A549 (cell line): ENCODE results near the gene ZP1. TPM values are rescaled to one million over a fixed set of nuclear protein-coding genes. Genes with fewer than 3 reads are reported as not detected.
A peak's percentile ranks its signal among the peaks of the same experiment; 100 is the strongest.

Source experiments
- ATAC-seq, 2 experiments: fragments of 200-7000 bp in 1 of 2; fragments of >200 bp in 1 of 2; cut with Nextera tagmentation in 1 of 2; cut with Tn5 transposase in 1 of 2; 3 replicates each; pipeline versions ENCODE4 v1.8.0 to v1.9.1; 2018 to 2020; ENCODE audit warnings: mild to moderate bottlenecking in 1 of 2, moderate library complexity in 1 of 2
- CTCF ChIA-PET: fragments of 300-600 bp; sonication (Branson Sonifier 250); formaldehyde crosslinking; extraction: SDS; loops from one replicate; lab custom pipeline; 2021; ENCODE audit warnings: antibody characterized with exemption, inconsistent platforms; lab: Yijun Ruan, JAX
- POLR2A ChIA-PET: fragments of 350-600 bp; formaldehyde crosslinking; extraction: SDS; loops from one replicate; lab custom pipeline; 2021; ENCODE audit warnings: antibody characterized with exemption, inconsistent platforms; lab: Yijun Ruan, JAX
- DNase-seq, 2 experiments: peaks; one replicate each; pipeline versions ENCODE4 v3.0.0 to v3.0.0-alpha.2; 2011 to 2016; ENCODE audit warnings: low read depth in 1 of 2, low spot score in 1 of 2
- FAIRE-seq: peaks from 2 replicates; lab custom pipeline; 2011; peaks lifted over from hg19 to GRCh38; lab: Jason Lieb, UNC
- H3K27ac ChIP-seq, 2 experiments: fragments of >200 bp; sonication (Bioruptor Twin); formaldehyde crosslinking; 3 replicates each; pipeline ENCODE4 v1.5.1; 2016 to 2017
- H3K4me1 ChIP-seq: fragments of >200 bp; sonication (Bioruptor Twin); formaldehyde crosslinking; 3 replicates; pipeline ENCODE4 v1.6.1; 2016
- H3K4me2 ChIP-seq: fragments of >200 bp; sonication (Bioruptor Twin); formaldehyde crosslinking; 3 replicates; pipeline ENCODE4 v1.6.1; 2016
- H3K4me3 ChIP-seq: fragments of >200 bp; sonication (Bioruptor Twin); formaldehyde crosslinking; 3 replicates; pipeline ENCODE4 v1.5.1; 2016
- H3K9me3 ChIP-seq: fragments of >200 bp; sonication (Bioruptor Twin); formaldehyde crosslinking; 3 replicates; pipeline ENCODE4 v1.6.1; 2016
- CBX2 ChIP-seq: fragments of 200-600 bp; sonication (generic); IDR thresholded peaks from 2 replicates; pipeline ENCODE4 v1.6.1; 2016; ENCODE audit warnings: low read depth, mild to moderate bottlenecking, borderline replicate concordance
- CBX8 ChIP-seq: fragments of 200-600 bp; sonication (generic); IDR thresholded peaks from 2 replicates; pipeline ENCODE4 v1.6.1; 2016
- EHMT2 ChIP-seq: fragments of 200-600 bp; sonication (generic); IDR thresholded peaks from 2 replicates; pipeline ENCODE4 v1.6.1; 2016; ENCODE audit warnings: antibody characterized with exemption, low read depth, mild to moderate bottlenecking, moderate library complexity
- HOXA7 ChIP-seq: fragments of 250-450 bp; sonication (Bioruptor Pico); IDR thresholded peaks from 2 replicates; pipeline ENCODE4 v1.5.0; 2020; ENCODE audit warnings: mild to moderate bottlenecking, moderate library complexity
- NFE2L2 ChIP-seq: fragments of 150-350 bp; conservative IDR thresholded peaks from 2 replicates; pipeline ENCODE4 v1.6.1; 2014; ENCODE audit warnings: low read length
- POLR2A ChIP-seq: IDR thresholded peaks from 2 replicates; pipeline ENCODE4 v1.6.1; 2012; ENCODE audit warnings: mild to moderate bottlenecking, low read length
- RAD21 ChIP-seq, 2 experiments: fragments of >200 bp in 1 of 2; sonication (Bioruptor Twin) in 1 of 2; formaldehyde crosslinking in 1 of 2; IDR thresholded peaks in 1 of 2; conservative IDR thresholded peaks in 1 of 2; 2 replicates in 1 of 2; 3 replicates in 1 of 2; pipeline ENCODE4 v1.6.1; 2012 to 2018; ENCODE audit warnings: inconsistent platforms in 1 of 2
- RARB ChIP-seq: fragments of 250-450 bp; sonication (Bioruptor Pico); IDR thresholded peaks from 2 replicates; pipeline ENCODE4 v1.8.0; 2021; ENCODE audit warnings: mild to moderate bottlenecking, moderate library complexity
- RCOR1 ChIP-seq: fragments of 150-350 bp; IDR thresholded peaks from 2 replicates; pipeline ENCODE4 v1.6.1; 2014; ENCODE audit warnings: antibody characterized with exemption, low read length, low read depth
- RFX5 ChIP-seq: fragments of 450-650 bp; IDR thresholded peaks from 2 replicates; pipeline ENCODE4 v1.7.1; 2014; ENCODE audit warnings: antibody characterized with exemption, mild to moderate bottlenecking, moderate library complexity
- TFCP2L1 ChIP-seq: fragments of 250-450 bp; sonication (Bioruptor Pico); IDR thresholded peaks from 2 replicates; pipeline ENCODE4 v1.5.0; 2021; ENCODE audit warnings: mild to moderate bottlenecking
- TP53 ChIP-seq: fragments of 250-450 bp; sonication (Bioruptor Pico); IDR thresholded peaks from 2 replicates; pipeline ENCODE4 v1.5.0; 2021; ENCODE audit warnings: mild to moderate bottlenecking, moderate library complexity
- ZC3H11A ChIP-seq: fragments of 450-650 bp; IDR thresholded peaks from 2 replicates; pipeline ENCODE4 v1.6.1; 2014; ENCODE audit warnings: antibody characterized with exemption, mild to moderate bottlenecking
- ZNF302 ChIP-seq: fragments of 250-450 bp; sonication (Bioruptor Pico); IDR thresholded peaks from 2 replicates; pipeline ENCODE4 v1.9.0; 2021; ENCODE audit warnings: inconsistent platforms, mild to moderate bottlenecking, moderate library complexity
- ZSCAN20 ChIP-seq: fragments of 250-450 bp; sonication (Bioruptor Pico); IDR thresholded peaks from 2 replicates; pipeline ENCODE4 v1.8.0; 2022; ENCODE audit warnings: mild to moderate bottlenecking, moderate library complexity
- WGBS: methylation state at CpG from one replicate; pipeline ENCODE4 v1.1.6; 2017; ENCODE audit errors: missing lambda C conversion rate; 5-methylcytosine and 5-hydroxymethylcytosine counted together
- polyA plus RNA-seq, 4 experiments: library from polyadenylated mRNA; depleted of rRNA in 3 of 4; stranded (reverse); fragments of >200 nt; fragmentation: RNase III in 1 of 4; extraction: RNeasy Plus Mini Kit Qiagen cat#74134 plus additional on column Dnase treatment in 1 of 4; gene quantifications; 2 replicates in 3 of 4; 3 replicates in 1 of 4; pipeline ENCODE4 v1.2.3, GENCODE V29; 2011 to 2017
- TF ChIP-seq, protein P1 (sequence below): fragments of 450-650 bp; IDR thresholded peaks from 2 replicates; pipeline ENCODE4 v1.6.1; 2014; ENCODE audit warnings: antibody characterized with exemption
- TF ChIP-seq, protein P2 (sequence below): fragments of 200-600 bp; sonication (generic); IDR thresholded peaks from 2 replicates; pipeline ENCODE4 v1.6.1; 2016; ENCODE audit warnings: antibody characterized with exemption, mild to moderate bottlenecking, moderate library complexity

The ZP1 gene
- polyA plus RNA-seq, 2 of the 4 experiments (the other 2 are of a cell fraction) = 0.06 to 0.30 TPM

DNA sequence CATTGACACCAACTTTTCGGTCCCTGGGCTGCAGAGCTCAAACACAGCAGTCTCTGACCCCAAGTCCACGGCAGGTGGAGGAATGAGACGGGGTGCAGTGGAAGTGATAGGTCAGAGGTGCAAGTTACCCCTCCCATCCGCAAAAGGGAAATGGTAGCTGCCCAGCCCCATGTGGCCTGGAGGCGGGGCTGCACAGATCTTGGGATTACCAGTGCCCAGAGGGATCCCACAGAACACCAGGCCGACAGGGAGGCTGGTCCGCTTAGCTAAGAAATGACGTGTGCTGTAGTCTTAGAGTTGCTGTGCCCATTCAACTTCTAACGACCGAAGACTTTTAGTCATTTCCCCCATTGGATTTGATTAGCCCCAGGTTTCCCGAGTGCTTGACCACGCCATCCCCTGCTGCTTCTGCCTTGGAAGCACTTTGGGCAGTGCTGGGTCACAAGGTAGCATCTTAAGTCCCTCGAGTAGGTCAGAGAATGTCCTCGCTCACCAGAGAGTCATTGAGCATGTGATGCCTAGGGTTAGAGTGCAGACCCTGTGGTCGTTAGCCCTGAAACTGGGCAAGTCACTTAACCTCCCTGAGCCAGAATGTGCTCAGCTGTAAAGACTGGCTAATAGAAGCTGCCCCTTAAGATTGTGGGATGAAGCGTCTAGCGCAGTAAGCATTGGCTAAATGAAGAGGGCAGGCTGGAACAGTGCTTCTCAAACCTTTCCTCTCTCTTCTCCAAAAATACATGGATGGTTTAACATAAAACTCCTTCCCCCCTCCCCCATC lies 15.8 kb upstream of the ZP1 start:
- ChIA-PET CTCF (interaction anchor here (0.8 to 3.6 kb wide), 10 partner anchors 13 to 279 kb away, joined by 3 to 21 read pairs (median 4); no protein-coding TSS in a partner anchor), POLR2A (interaction anchor here (1.1 kb wide), 1 partner anchor 9 kb away, joined by 4 read pairs; the partner anchor contains the start of gene CCDC86)
- WGBS = 90% methylated on average over 17 of the region's 17 CpGs

DNA sequence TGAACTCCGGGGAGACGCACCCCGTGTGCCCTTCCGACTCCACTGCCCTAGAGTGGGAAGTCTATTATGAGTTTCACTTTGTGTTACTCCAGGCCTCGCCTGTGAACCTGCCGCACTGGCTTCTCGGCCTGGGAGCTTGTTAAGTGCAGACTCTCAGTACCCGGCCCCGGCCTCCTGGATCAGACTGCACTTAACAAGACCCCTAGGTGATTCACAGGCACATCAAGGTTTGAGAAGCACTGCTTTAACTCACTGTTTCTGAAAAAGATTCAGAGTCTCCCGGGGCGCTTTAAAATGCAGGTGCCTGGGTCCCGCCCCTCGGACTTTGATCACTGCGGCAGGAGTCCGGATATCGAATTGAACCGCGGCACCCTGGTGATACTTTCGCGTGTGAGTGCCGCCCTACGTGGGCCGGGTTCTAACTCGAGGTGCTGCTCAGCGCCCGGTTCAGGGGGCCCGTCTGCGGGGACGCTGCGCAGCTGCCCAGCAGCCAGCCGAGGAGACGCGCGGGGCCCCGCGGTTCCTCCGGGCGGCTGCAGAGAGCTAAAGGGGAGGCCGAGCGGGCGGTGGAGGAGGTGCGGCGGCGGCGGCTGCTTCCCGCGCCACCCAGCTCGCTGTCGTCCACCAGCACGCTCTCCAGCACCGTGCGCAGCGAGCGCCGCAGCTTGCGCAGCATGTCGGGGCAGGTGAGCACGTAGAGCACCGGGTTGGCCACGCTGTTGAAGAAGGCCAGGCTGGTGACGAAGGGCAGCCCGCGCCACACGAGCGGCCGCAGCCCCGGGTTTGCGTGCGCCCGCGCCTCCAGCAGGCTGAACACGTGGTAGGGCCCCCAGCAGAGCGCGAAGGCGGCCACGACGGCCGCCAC lies 15.0 kb upstream of the ZP1 start:
- ATAC-seq = no peak
- Histone ChIP-seq H3K9me3 (no peaks in the 10 kb centered on the region), H3K4me1 (no peaks in the 10 kb centered on the region), H3K4me3 (no peak overlapping the region), H3K27ac (no peak overlapping the region), H3K4me2 (no peak overlapping the region)
- DNase-seq = no peak
- WGBS = 95% methylated on average over 76 of the region's 78 CpGs
- FAIRE-seq = no peak
- POLR2A ChIA-PET = no interaction called here
- CTCF ChIA-PET = interaction anchor here (1.4 to 3.6 kb wide), 6 partner anchors 12 to 77 kb away, joined by 4 to 21 read pairs (median 5); no protein-coding TSS in a partner anchor
- TF ChIP-seq POLR2A (no peak), NFE2L2 (no peak), TFCP2L1 (CRISPR knock-in tag) (no peak), RFX5 (no peak), TP53 (CRISPR knock-in tag) (no peak), EHMT2 (no peak), RCOR1 (no peak), RARB (CRISPR knock-in tag) (no peak)
- TF ChIP-seq, protein P1, sequence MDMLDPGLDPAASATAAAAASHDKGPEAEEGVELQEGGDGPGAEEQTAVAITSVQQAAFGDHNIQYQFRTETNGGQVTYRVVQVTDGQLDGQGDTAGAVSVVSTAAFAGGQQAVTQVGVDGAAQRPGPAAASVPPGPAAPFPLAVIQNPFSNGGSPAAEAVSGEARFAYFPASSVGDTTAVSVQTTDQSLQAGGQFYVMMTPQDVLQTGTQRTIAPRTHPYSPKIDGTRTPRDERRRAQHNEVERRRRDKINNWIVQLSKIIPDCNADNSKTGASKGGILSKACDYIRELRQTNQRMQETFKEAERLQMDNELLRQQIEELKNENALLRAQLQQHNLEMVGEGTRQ = no peak

More for the DNA sequence above, 15.8 kb upstream of the ZP1 start:
- no peak overlapping the region for H3K27ac ChIP-seq
- no peaks in the 10 kb centered on the region for H3K4me1 ChIP-seq
- no peaks in the 10 kb centered on the region for H3K9me3 ChIP-seq
- DNase-seq (no peak), ATAC-seq (0 out of 6 replicates have a peak, but pooled peaks of 1 of the 2 experiments have one; percentile 10), FAIRE-seq (no peak)
- TF ChIP-seq ZNF302 = no peak
- no peak for TF ChIP-seq RAD21 (conservative IDR thresholded peaks at IDR 0.05 in 1 of 2, IDR thresholded peaks at IDR 0.05 in 1 of 2)
- TF ChIP-seq CBX8 = no peak
- no peak for TF ChIP-seq HOXA7 (CRISPR knock-in tag)
- TF ChIP-seq CBX2 = no peak
- no peak for TF ChIP-seq ZSCAN20
- TF ChIP-seq, protein P2, sequence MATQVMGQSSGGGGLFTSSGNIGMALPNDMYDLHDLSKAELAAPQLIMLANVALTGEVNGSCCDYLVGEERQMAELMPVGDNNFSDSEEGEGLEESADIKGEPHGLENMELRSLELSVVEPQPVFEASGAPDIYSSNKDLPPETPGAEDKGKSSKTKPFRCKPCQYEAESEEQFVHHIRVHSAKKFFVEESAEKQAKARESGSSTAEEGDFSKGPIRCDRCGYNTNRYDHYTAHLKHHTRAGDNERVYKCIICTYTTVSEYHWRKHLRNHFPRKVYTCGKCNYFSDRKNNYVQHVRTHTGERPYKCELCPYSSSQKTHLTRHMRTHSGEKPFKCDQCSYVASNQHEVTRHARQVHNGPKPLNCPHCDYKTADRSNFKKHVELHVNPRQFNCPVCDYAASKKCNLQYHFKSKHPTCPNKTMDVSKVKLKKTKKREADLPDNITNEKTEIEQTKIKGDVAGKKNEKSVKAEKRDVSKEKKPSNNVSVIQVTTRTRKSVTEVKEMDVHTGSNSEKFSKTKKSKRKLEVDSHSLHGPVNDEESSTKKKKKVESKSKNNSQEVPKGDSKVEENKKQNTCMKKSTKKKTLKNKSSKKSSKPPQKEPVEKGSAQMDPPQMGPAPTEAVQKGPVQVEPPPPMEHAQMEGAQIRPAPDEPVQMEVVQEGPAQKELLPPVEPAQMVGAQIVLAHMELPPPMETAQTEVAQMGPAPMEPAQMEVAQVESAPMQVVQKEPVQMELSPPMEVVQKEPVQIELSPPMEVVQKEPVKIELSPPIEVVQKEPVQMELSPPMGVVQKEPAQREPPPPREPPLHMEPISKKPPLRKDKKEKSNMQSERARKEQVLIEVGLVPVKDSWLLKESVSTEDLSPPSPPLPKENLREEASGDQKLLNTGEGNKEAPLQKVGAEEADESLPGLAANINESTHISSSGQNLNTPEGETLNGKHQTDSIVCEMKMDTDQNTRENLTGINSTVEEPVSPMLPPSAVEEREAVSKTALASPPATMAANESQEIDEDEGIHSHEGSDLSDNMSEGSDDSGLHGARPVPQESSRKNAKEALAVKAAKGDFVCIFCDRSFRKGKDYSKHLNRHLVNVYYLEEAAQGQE = no peak
- TF ChIP-seq, protein P1 = no peak
- no peak for TF ChIP-seq POLR2A
- TF ChIP-seq ZC3H11A = no peak
- no peak for TF ChIP-seq RFX5
- no peak overlapping the region for H3K4me2 ChIP-seq
- H3K4me3 ChIP-seq = no peak overlapping the region
